Activated T-helper 17 cell treated with anti-CD3 and anti-CD28 coated beads, Interleukin-2, amount 50 U/mL, for 72 hours (primary cell): ENCODE data around the gene KIRREL1. TPM values are rescaled to one million over a fixed set of nuclear protein-coding genes. Genes with fewer than 3 reads are reported as not detected.

ENCODE experiments used
- ATAC-seq: fragments of 150-1000 bp; cut with Tn5 transposase; replicated peaks from 2 replicates; pipeline ENCODE4 v1.10.0; 2021; ENCODE audit warnings: mild to moderate bottlenecking, moderate library complexity
- H3K27ac Mint-ChIP-seq: one replicate; pipeline ENCODE4 v1.8.0; 2022; ENCODE audit warnings: mixed read lengths
- H3K27me3 Mint-ChIP-seq: one replicate; pipeline ENCODE4 v1.8.0; 2022; ENCODE audit warnings: mixed read lengths
- H3K36me3 Mint-ChIP-seq: one replicate; pipeline ENCODE4 v1.8.0; 2022; ENCODE audit warnings: low read depth, mild to moderate bottlenecking, mixed read lengths
- H3K4me1 Mint-ChIP-seq: one replicate; pipeline ENCODE4 v1.8.0; 2022; ENCODE audit warnings: mixed read lengths
- H3K4me3 Mint-ChIP-seq: one replicate; pipeline ENCODE4 v1.8.0; 2022; ENCODE audit warnings: mild to moderate bottlenecking, mixed read lengths
- H3K9me3 Mint-ChIP-seq: one replicate; pipeline ENCODE4 v1.8.0; 2022; ENCODE audit warnings: mixed read lengths
- total RNA-seq, 2 donors: library from RNA; stranded (reverse); gene quantifications; one replicate each; pipeline ENCODE4 v1.2.3, GENCODE V29; 2022

The KIRREL1 gene
- total RNA-seq, 2 donors from 2014 or later: 0.08 TPM; not detected in 1

DNA sequence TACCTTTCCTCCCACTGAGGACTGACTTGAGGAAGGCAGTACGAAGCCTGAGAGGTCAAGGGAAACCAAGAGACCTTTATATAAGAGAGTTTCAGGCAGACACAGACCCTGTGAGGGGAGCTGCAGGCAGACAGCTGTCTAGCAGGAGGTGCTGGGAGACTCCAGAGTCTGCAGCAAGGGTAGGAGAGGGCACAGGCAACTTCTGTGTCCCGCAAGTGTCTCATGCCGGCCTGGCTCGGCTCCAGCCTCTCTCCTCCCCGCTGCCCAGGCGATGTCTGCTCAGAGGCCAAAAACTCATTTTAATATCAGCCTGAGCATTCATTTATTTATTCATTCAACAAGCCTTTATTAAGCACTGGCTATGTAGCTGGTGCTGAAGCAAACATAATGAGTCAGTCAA lies 83.0 kb downstream of the KIRREL1 start:
- Mint-ChIP-seq H3K4me3 (no peak overlapping the region), H3K27ac (no peak overlapping the region), H3K36me3 (no peaks in the 10 kb centered on the region), H3K9me3 (no peaks in the 10 kb centered on the region), H3K27me3 (peaks cover 12% of the 10 kb centered on the region), H3K4me1 (no peaks in the 10 kb centered on the region)
- ATAC-seq: no peak

DNA sequence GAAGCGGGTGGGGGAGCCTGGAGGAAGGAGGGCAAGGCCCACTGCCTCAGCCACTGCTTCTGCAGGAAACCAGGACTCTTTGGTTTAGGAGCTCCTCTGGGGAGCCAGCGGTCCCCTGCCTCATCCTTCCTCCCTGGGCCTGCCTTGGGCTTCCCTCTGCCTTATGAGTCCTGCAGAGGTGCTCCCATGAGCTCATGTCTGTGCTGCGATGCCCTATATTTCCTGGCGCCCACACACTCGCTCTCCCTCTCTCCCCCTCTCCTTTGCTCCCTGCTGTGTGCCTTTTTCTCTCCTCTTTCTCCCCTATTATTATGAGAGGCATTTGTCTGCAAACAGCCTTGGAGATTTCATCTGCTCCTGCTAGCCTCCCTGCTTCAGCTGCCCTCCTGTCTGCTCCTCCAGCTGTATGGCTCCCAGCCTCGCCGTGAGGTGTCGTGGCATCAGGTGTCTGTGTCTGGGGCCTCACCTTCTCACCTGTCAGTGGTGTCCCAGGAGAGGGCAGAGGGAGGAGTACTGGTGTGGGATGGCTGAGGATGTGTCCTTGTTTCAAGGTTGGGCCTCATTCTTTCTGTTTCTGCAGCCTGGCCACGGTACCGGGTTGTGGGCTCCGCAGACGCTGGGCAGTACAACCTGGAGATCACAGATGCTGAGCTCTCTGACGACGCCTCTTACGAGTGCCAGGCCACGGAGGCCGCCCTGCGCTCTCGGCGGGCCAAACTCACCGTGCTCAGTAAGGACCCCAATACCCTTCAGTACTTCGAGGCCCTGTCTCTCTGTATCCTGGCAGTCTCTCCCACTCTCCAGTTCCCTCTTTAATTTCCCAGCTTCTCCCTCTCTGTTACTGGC lies 84.2 kb downstream of the KIRREL1 start:
- H3K27me3 Mint-ChIP-seq: peaks cover 2% of the 10 kb centered on the region
- no peak for ATAC-seq
- H3K4me1 Mint-ChIP-seq: no peaks in the 10 kb centered on the region
- H3K9me3 Mint-ChIP-seq: no peaks in the 10 kb centered on the region
- H3K36me3 Mint-ChIP-seq: no peaks in the 10 kb centered on the region
- H3K4me3 Mint-ChIP-seq: no peak overlapping the region
- H3K27ac Mint-ChIP-seq: no peak overlapping the region

DNA sequence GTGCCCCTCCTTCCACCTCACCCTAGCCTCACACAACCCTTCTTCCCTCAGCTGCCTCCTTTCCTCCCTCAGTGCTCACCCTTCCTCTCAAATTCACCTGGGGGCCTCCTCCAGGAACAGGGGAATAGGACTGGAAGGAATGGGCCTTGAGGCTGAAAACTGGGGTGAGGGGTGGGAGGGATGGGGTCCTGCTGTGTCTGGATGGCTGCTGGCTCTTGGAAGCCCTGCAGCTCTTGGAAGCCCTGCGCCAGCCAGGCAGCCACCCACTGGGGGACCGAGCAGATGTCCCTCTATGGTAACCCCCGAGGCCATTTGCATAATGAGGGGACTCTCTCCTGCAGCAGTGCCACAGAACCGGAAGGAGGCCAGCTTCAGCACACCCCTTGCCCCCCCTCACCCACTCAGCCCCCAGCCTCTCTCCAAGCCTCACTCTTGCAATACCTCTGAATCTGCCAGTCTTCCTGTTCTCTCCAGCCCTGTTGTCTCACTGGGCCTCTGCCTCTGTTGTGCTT lies 85.2 kb downstream of the KIRREL1 start:
- no peak for ATAC-seq
- no peak overlapping the region for H3K4me3 Mint-ChIP-seq
- no peaks in the 10 kb centered on the region for H3K36me3 Mint-ChIP-seq
- no peaks in the 10 kb centered on the region for H3K9me3 Mint-ChIP-seq
- H3K4me1 Mint-ChIP-seq: no peaks in the 10 kb centered on the region
- H3K27me3 Mint-ChIP-seq: no peaks in the 10 kb centered on the region
- H3K27ac Mint-ChIP-seq: no peak overlapping the region

DNA sequence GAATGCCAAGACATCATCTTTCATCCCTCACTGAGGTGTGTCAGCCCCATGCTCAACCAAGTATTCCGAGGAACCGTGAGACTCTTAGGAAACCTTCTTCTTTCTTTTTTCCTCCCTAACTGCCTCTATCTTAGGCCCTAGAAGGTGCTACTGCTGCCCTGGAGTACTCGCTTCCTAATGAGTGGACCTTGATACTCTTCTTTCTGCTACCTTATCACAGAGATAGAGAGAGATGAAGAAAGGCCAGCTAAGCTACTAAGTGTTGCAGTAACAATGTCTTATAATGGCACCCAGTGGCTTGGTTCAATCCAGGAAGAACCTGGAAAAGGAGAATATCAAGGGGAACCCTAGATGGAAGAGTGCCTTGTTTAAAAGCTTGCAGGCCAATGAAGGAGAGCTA lies 86.6 kb downstream of the KIRREL1 start:
- Mint-ChIP-seq H3K36me3 (no peaks in the 10 kb centered on the region), H3K27ac (no peak overlapping the region), H3K27me3 (peaks cover 3% of the 10 kb centered on the region), H3K4me3 (no peak overlapping the region), H3K9me3 (no peaks in the 10 kb centered on the region), H3K4me1 (no peaks in the 10 kb centered on the region)
- no peak for ATAC-seq

DNA sequence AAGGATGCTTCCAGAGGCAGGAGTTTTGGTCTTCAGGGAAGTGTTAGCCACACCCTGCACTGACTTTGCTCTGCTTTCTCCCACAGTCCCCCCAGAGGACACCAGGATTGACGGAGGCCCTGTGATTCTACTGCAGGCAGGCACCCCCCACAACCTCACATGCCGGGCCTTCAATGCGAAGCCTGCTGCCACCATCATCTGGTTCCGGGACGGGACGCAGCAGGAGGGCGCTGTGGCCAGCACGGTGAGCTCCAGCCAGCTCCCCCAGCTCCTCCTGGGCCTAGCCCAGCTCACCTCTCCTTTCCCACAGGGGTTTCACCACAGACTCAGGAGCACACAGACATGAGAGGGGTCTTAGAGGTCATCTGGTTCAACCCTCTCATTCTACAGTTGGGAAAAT lies 90.9 kb downstream of the KIRREL1 start:
- H3K36me3 Mint-ChIP-seq: no peaks in the 10 kb centered on the region

DNA sequence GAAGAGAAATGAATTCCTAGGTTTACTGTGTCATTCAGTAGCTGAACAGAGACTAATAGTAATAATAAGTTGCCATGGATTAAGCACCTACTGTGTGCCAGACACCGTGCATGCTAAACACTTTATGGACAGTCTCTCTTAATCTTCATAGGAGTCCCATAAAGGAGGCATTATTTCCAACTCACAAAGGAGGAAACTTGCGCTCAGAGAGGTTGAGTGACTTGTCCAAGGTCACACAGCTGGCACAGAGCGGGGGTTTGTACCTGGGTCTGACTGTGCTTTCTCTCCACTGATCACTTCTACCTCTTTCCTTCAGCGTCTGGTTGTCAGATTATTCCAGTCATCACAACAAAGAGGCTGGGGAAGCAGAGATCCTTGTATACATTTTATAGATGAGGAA lies 91.3 kb downstream of the KIRREL1 start:
- no peak for ATAC-seq
- no peaks in the 10 kb centered on the region for H3K4me1 Mint-ChIP-seq
- peaks cover 8% of the 10 kb centered on the region for H3K27me3 Mint-ChIP-seq
- no peaks in the 10 kb centered on the region for H3K36me3 Mint-ChIP-seq
- no peak overlapping the region for H3K4me3 Mint-ChIP-seq
- H3K27ac Mint-ChIP-seq: no peak overlapping the region
- H3K9me3 Mint-ChIP-seq: no peaks in the 10 kb centered on the region

More for the DNA sequence above, 90.9 kb downstream of the KIRREL1 start:
- ATAC-seq: no peak
- Mint-ChIP-seq H3K4me3 (no peak overlapping the region), H3K27me3 (peaks cover 6% of the 10 kb centered on the region), H3K27ac (no peak overlapping the region), H3K4me1 (no peaks in the 10 kb centered on the region), H3K9me3 (no peaks in the 10 kb centered on the region)

DNA sequence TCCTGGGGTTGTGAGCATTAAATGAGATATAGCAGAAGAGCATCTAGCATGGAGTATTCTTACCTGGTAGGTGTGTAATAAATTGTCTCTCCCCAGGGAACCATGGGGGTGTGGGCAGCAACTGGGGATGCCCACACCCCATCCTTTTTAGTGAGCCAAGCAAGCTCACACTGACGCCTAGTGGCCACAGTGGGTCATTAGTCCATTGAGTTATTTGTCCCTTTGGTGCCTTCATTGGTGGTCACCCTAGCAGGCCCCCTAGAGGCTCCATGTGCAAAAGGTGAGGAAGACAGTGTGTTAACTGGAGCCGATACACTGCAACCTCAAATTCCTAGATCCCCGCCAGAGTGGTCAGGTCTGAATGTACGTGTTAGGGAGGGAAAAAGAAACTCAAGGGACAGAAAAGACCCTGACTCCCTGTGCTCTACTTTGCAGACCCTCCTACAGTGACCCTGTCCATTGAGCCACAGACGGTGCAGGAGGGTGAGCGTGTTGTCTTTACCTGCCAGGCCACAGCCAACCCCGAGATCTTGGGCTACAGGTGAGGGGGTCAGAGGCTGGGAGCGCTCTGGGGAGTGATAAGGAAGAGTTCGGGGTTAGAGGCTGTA lies 94.0 kb downstream of the KIRREL1 start:
- no peak overlapping the region for H3K4me3 Mint-ChIP-seq
- no peak overlapping the region for H3K27ac Mint-ChIP-seq
- H3K9me3 Mint-ChIP-seq: no peaks in the 10 kb centered on the region
- H3K36me3 Mint-ChIP-seq: no peaks in the 10 kb centered on the region
- H3K27me3 Mint-ChIP-seq: peaks cover 14% of the 10 kb centered on the region
- no peaks in the 10 kb centered on the region for H3K4me1 Mint-ChIP-seq
- no peak for ATAC-seq

DNA sequence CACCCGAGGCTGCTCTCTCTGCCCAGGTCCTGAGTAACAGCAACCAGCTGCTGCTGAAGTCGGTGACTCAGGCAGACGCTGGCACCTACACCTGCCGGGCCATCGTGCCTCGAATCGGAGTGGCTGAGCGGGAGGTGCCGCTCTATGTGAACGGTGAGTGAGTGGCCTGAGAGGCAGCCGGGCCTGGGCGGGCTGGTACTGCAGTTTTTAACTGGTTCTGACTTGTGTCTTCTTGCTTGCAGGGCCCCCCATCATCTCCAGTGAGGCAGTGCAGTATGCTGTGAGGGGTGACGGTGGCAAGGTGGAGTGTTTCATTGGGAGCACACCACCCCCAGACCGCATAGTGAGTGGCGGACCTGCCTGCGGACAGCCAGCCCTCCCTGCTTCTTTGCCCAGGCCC lies 96.0 kb downstream of the KIRREL1 start:
- Mint-ChIP-seq H3K27ac (no peak overlapping the region), H3K4me1 (no peaks in the 10 kb centered on the region), H3K36me3 (no peaks in the 10 kb centered on the region), H3K4me3 (no peak overlapping the region), H3K9me3 (no peaks in the 10 kb centered on the region), H3K27me3 (peaks cover 16% of the 10 kb centered on the region)
- ATAC-seq: no peak

DNA sequence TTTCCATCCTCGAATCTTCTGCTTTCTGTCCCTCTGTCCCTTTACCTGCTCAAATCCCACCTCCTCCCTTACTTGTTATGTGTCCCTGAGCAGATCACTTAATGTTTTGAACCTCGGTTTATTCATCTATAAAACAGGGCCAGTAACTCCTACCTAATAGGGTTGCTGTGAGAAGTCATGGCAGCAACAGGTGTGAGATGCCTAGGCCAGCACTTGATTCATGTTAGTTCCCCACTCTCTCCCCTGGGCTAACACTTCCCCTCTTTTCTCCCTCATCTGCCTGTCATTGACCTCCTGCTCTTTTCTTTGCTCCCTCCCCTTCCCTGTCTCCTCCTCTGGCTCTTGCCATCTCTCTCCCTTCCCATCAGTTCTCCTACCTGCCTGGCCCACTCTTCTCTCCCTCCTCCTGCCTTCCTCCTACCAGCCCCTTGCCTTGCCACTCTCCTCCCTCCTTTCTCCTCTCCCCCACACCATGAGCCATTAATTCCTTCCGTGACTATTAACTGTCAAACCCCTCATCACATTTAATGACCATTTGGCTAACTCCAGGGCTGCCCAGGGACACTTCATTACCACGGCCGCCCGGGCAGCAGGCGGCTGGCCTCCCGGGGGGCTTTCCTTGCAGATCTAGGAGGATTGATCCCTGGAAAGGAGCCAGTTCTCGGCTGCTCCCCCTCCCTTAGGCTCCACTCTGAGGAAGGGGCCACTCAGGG lies 96.6 kb downstream of the KIRREL1 start:
- no peak overlapping the region for H3K27ac Mint-ChIP-seq
- H3K27me3 Mint-ChIP-seq: peaks cover 16% of the 10 kb centered on the region
- no peaks in the 10 kb centered on the region for H3K9me3 Mint-ChIP-seq
- no peaks in the 10 kb centered on the region for H3K36me3 Mint-ChIP-seq
- no peak for ATAC-seq
- no peak overlapping the region for H3K4me3 Mint-ChIP-seq
- no peaks in the 10 kb centered on the region for H3K4me1 Mint-ChIP-seq

DNA sequence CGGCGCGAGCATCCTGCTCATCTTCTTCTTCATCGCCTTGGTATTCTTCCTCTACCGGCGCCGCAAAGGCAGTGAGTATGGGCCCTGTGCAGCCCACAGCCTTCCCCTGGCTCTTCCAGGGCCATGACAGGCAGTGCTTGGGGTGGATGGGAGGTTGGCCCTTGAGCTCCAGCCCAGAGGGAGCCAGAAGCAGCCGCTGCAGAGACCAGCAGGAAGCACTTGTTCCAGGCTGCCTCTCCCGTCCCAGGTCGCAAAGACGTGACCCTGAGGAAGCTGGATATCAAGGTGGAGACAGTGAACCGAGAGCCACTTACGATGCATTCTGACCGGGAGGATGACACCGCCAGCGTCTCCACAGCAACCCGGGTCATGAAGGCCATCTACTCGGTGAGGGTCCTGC lies 99.9 kb downstream of the KIRREL1 start:
- no peak overlapping the region for H3K27ac Mint-ChIP-seq
- H3K9me3 Mint-ChIP-seq: no peaks in the 10 kb centered on the region
- no peak for ATAC-seq
- no peaks in the 10 kb centered on the region for H3K4me1 Mint-ChIP-seq
- no peak overlapping the region for H3K4me3 Mint-ChIP-seq
- H3K27me3 Mint-ChIP-seq: peaks cover 13% of the 10 kb centered on the region
- no peaks in the 10 kb centered on the region for H3K36me3 Mint-ChIP-seq

DNA sequence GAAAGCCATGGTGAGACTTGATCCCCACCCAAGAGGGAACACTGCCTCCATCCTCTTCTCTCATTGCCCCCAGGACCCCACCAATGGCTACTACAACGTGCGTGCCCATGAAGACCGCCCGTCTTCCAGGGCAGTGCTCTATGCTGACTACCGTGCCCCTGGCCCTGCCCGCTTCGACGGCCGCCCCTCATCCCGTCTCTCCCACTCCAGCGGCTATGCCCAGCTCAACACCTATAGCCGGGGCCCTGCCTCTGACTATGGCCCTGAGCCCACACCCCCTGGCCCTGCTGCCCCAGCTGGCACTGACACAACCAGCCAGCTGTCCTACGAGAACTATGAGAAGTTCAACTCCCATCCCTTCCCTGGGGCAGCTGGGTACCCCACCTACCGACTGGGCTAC lies 101.1 kb downstream of the KIRREL1 start:
- Mint-ChIP-seq H3K4me1 (no peaks in the 10 kb centered on the region), H3K27me3 (peaks cover 13% of the 10 kb centered on the region), H3K36me3 (no peaks in the 10 kb centered on the region), H3K27ac (no peak overlapping the region), H3K4me3 (no peak overlapping the region), H3K9me3 (no peaks in the 10 kb centered on the region)
- no peak for ATAC-seq

DNA sequence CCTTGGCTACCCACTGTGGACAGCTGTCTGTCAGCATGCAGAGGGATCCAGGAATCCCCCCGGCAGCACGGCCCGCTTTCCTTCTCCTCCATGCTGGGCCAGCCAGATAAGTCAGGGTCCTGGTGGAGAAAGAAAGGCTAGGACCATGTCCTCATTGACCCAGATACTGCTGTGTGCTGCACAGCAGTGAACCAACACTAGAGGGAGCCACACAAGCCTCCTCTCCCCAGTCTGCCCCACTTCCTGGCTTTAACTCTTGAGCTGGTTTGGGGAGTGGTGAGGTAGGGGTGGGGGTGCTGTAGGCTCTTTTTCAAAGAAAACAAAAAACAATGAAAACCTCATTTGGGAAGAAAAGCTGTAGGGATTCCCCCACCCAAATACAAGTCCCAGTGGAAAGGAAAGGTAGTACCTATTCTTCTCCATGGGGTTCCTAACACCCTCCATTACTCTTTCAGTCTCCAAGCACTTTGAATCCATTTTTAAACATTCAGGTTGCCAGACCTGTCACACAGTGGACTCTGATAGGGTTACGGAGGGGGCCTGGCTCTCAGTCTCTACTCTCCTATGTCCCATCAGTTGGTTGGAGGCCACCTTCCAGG lies 102.4 kb downstream of the KIRREL1 start:
- no peak overlapping the region for H3K27ac Mint-ChIP-seq
- no peaks in the 10 kb centered on the region for H3K4me1 Mint-ChIP-seq
- no peaks in the 10 kb centered on the region for H3K9me3 Mint-ChIP-seq
- H3K4me3 Mint-ChIP-seq: no peak overlapping the region
- H3K27me3 Mint-ChIP-seq: peaks cover 6% of the 10 kb centered on the region
- peak; percentile 74 for ATAC-seq
- H3K36me3 Mint-ChIP-seq: no peaks in the 10 kb centered on the region

DNA sequence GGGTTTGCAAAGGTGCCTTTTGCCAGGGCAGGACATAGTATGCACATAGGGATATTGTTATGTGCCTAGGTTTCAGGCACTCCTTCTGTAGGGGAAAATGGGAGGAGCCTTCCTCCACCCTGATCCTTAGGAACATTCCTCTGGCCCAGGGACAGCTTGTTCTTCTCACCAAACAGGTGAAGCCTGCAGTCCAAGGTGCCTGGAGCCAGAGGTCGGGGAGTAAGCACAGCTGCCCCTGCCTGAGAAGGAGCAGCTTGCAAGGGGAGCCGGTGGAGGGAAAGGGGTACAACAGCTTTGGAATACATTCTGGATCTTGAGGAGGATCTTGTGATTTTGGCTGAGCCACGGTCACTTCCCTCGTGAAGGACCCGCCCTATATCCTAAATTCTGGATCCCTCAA lies 104.8 kb downstream of the KIRREL1 start:
- Mint-ChIP-seq H3K4me1 (peaks cover 6% of the 10 kb centered on the region), H3K36me3 (no peaks in the 10 kb centered on the region), H3K4me3 (no peak overlapping the region), H3K27ac (no peak overlapping the region), H3K27me3 (peaks cover 6% of the 10 kb centered on the region), H3K9me3 (no peaks in the 10 kb centered on the region)
- ATAC-seq: no peak

DNA sequence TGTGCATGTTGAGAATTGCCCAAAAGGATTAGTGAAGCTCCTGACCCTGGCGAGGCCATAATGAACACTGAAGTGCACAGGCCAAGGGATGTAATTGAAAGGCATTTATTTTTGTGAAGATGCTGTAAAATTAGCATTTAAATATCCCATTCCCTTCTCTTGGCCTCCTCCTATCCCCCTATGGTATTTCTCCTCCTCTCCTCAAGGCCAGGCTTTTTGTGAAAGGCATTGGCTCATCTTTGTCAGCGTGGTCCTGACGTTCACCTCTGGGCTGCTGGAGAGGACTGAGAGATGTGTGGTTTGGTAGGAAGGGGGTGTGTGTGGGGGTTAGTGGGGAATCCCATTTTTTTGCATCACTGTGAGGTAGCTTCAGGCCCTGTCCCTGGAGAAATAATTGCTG lies 105.7 kb downstream of the KIRREL1 start:
- ATAC-seq: no peak
- H3K4me1 Mint-ChIP-seq: peaks cover 6% of the 10 kb centered on the region
- H3K27me3 Mint-ChIP-seq: no peaks in the 10 kb centered on the region
- H3K36me3 Mint-ChIP-seq: no peaks in the 10 kb centered on the region
- no peak overlapping the region for H3K27ac Mint-ChIP-seq
- no peak overlapping the region for H3K4me3 Mint-ChIP-seq
- H3K9me3 Mint-ChIP-seq: no peaks in the 10 kb centered on the region
